HK-2 (cell line): ENCODE measurements around the gene CTPS1.

ENCODE experiments used
- DNase-seq: peaks from one replicate; pipeline ENCODE4 v3.0.0-alpha.2; 2018; ENCODE audit not compliant: unreplicated experiment

CTPS1 gene

DNA sequence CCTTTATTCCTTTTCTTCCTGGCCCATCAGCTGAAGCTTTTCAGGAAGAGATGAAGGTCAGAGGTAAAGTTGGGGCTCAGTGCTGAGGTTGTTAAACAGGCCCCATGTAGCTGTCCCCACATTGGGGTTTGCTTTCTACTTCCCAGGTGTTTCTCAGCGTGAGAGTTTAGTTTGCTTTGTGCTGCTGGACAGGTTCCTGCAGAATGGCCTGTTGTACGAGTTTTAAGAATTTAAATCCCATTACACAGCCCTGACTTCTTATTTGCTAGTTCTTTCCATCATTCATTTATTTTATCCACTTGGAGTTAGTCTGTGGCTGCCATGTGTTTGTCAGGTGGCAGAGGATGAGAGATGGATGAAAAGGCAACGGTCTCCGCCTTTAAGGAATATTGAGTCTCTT is 19.2 kb downstream of the CTPS1 start:
- DNase-seq = no peak

- no peak for DNase-seq
Observed at GRCh38 chr1:41003127-41003639, 23.7 kb downstream of the CTPS1 start.

- peak; percentile 95 for DNase-seq
Observed at GRCh38 chr1:41003640-41004220, 24.2 kb downstream of the CTPS1 start.

- DNase-seq = no peak
Observed at GRCh38 chr1:41005876-41006275, 26.4 kb downstream of the CTPS1 start.

DNA sequence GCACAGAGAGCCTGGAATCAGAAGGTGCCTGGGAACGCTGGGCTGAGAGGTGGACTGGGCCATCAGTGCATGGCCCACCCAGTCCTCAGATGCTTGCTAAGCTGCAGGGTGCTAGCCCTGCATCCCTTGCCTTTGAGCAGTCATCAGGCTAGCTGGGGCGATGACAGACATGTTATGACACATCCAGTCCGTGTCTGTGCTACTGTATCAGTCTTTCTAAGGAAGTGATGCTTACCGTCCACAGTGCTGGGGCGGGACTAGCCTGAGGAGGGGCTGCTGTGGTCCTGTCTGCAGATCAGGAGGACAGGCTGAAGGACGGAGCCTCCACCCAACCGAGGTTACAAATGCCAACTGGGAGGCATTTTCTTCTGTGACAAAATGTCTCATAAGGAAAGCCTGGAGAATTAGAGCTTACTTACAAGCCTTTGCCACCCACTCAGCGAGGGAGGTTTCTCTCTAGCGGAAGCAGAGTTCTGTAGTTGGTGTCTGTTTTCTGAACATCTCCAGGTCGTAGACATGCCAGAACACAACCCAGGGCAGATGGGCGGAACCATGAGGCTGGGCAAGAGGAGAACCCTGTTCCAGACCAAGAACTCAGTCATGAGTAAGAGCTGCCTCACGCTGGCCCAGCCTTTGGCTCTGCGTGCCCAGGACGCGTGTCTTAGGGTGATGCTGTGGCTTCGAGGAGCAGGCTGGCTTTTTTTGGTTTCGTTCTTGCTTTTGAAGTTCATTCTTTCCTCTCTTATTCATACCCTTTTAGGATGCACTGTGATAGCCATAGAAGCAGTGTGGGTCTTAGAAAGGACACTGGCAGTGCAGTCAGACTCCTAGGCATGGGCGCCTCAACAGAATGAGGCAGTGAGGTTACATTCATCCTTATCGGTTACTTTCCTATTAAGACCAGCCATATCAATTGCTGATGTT is 27.7 kb downstream of the CTPS1 start:
- DNase-seq = no peak

DNA sequence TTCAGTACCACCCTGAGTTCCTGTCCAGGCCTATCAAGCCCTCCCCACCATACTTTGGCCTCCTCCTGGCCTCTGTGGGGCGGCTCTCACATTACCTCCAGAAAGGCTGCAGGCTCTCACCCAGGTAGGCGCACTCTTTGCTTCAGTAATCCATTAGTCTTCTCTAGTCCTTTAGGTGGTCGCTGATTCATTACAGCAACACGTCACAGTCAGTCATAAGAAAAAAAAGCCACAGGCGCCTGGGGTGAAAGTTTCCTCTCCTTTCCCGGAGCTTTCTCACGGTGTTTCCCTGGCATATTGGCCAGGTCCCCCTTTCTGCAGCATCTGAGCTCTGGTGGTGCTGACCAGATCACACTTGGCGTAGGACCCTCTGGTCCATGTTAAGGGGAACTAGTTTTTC is 30.0 kb downstream of the CTPS1 start:
- DNase-seq = no peak

DNA sequence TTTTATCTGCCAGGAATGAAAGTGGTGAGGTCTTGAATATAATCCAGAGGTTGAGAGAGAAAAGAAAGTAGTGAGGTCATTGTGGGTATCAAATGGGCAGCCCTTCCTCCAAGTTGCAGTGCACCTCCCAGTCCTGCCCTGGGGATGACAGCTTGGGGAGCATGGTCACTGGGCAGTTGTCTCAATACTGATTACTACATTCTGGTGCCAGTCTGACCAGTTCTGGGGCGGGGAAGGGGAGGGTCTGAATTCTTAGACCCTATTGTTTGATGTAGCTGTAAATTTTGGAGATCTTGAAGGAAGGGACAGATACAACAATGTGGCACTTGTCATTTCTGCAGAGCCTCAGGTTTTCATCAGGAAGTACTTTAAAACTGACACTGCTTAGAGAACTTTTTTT is 30.8 kb downstream of the CTPS1 start:
- no peak for DNase-seq

DNA sequence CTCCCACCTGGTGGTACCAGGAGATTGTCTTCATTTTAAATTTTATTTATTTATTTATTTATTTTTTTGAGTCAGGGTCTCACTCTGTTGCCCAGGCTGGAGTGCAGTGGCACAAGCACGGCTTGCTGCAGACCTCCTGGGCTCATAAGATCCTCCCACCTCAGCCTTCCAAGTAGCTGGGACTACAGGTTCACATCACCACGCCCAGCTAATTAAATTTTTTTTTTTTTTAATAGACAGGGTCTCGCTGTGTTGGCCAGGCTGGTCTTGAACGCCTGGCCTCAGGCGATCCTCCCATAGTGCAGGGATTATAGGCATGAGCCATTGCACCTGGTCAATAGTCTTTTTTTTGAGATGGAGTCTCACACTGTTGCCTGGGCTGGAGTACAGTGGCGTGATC is 33.5 kb downstream of the CTPS1 start:
- no peak for DNase-seq

DNA sequence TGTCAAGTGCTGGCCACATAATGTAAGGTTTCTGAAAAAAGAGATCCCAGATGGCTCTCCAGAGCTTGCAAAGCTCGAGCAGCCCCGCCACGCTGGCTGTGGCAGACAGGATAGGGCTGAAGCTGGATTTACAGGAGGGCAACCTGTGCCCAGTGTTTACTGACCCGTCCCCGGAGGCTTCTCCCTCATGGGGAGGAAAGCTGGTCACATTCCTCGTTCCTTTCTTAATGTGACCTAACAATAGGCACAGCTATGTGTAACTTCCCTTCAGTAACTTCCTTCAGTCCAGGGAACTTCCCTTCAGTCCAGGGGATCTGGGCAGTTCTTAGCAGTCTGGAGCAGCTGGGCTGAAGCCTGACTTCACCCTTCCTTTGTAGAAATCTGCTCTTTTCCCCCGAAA is 34.3 kb downstream of the CTPS1 start:
- DNase-seq = no peak

- no peak for DNase-seq
Observed at GRCh38 chr1:41014871-41015270, 35.4 kb downstream of the CTPS1 start.

- no peak for DNase-seq
Observed at GRCh38 chr1:41015281-41015896, 35.9 kb downstream of the CTPS1 start.

DNA sequence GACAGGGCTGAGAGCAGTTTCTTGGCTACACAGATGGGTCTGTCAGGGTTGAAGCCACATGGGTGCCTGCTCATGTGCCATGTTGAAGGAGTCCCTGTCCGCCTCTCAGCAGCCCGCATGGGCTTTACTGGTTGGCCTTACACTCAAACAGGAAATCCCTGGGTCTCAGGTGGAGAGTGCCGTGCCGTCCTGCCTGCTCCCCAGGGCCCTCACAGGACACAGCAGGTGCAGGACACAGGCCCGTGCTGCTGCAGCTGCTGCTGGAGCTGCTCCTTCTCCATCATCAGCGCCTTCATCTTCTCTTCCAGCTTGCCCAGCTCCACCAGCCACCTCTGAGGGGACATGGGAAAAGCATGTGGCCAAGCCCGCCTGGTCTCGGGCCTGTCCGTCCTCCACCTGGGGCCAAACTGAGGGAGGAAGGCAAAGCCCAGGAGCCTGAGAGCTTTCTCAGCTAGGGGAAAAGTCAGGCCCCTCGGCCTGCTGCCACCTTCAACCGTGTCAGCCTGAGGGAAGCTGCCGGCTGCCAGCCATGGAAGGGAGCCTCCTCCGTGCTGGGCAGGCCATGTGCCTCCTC is 36.5 kb downstream of the CTPS1 start:
- no peak for DNase-seq

DNA sequence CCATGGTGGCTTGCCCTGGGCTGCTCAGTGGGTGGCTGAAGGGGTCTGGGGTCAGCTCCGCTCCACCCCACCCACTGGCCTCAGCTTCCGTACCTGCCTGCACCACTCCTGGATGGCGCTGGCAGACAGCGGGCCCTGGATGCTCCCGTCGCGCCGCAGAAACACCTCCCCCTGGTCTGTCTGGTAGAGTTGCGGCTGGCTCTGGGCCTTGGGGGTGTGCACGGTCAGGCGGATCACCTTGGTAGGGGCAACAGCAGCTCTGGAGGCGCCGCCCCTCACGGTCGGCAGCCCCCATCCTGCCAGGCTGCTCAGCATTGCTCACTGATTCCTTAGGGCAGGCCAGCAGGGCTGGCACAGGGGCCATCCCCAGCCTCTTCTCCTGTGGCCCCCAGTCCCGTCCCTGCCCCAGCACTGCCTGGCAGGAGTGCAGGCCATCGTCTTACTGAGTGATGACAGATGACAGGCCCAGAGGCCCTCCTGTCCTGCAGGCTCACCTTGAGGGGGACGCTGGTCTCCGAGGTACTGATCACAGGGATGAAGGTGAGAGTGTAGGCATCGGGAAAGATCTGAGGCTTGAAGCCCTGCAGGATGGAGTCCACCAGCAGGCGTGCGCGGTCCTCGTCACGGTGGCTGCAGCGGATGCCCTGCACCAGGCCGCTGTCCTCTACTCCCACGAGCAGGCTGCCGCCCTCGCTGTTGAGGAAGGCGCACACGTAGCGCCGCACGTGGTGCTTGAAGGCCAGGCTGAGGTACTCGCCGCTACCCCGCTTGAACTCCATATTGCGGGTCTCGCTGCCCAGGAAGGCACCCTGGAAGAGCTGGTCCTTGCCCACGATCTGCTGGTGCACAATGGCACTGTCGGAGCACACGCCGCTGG is 37.9 kb downstream of the CTPS1 start:
- no peak for DNase-seq

- DNase-seq = no peak
Observed at GRCh38 chr1:41018018-41018410, 38.5 kb downstream of the CTPS1 start.

GRCh38 chr1:41019353-41019745 is 39.9 kb downstream of the CTPS1 start:
- DNase-seq = no peak

- no peak for DNase-seq
Observed at GRCh38 chr1:41020109-41020576, 40.6 kb downstream of the CTPS1 start.

- no peak for DNase-seq
Observed at GRCh38 chr1:41020654-41021053, 41.2 kb downstream of the CTPS1 start.

DNA sequence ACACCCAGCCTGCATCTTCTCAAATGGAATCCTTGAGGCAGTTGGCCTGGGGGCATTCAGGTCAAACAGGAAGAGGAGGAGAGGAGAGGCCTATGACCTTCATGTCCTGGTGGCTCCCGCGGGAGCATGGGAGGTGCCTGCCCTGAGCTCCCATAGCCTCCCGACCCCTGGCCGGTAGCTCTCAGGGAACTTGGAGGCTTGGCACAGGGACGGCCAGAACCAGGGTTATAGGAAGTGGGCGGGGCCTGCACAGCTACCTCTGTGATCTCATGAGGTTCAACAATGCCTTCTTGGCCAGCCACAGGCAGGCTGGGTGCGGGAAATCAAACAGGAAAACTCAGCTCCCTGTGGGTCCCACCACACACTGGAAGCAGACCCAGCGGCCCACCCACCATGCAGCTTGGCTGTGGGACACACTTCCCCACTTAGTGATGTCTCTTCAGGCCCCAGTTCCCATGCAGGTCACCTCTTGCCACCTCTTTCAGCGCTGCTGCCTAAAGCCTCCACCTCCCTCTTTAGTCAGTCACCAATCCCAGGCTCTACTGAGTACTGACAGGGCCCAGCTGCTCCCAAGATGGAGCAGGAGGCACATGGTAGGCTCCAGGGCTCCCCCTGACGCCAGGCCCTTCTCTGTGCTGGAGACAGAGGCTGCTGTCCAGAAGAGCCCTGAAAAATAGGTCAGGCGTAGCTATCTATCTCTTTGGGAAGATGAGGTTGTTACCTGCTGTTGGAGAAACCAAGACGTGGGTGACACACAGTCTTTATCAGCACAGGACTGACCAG is 42.2 kb downstream of the CTPS1 start, which contains the start of gene SLFNL1:
Gene SLFNL1 (minus strand): TSS at position 200 of the 783 bp plus-strand sequence. CDS start 1,065 bp downstream, outside the sequence.
- no peak for DNase-seq

GRCh38 chr1:41022424-41022823 is 42.9 kb downstream of the CTPS1 start:
- no peak for DNase-seq

DNA sequence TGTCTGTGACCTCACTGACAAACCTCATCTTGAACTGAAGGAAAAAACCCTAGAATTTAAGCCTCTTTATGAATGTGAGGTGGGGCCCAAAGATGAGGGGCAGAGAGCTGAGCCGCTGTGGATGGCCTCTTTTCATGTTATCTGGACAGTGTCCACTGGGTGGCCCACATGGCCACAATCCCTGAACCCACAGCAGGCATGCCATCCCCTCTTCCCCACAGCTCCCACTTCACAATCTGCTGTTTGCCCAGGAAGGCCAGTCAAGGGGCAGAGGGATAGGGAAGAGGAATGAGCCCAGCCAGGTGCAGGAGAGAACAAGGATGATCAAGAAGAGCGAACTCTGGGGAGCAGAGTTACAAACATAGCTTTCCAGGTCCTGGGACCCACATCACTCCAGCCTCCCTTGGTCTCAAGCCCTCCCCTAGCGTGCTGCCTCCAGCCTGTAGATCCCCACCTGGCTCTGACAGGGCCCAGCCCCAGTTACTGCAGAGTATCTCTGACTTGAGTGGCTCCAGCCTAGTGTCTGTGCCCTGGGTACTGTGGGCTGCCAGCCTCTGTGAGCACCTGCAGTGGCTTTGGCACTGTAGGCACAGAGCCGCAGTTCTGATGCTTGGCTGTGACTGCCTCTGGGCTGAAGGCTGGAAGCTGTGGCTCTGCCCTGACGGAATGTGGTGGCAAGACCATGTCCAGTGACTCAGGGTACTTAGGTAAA is 43.9 kb downstream of the CTPS1 start:
- DNase-seq = no peak
